H9 (cell line): Measurements from ENCODE around the gene NPHP4. TPM values are rescaled to one million over a fixed set of nuclear protein-coding genes. Genes with fewer than 3 reads are reported as not detected.

Experiments used
- DNase-seq: peaks from one replicate; pipeline ENCODE4 v3.0.0-alpha.2; 2017
- H2AFZ ChIP-seq: one replicate; pipeline ENCODE4 v1.6.1; 2013; ENCODE audit warnings: mild to moderate bottlenecking, low read length, control low read depth, moderate library complexity
- H2AK5ac ChIP-seq: 2 replicates; pipeline ENCODE4 v1.6.1; 2013; ENCODE audit warnings: low read length, control low read depth, mixed read lengths; ENCODE audit not compliant: insufficient read length
- H2BK120ac ChIP-seq: one replicate; pipeline ENCODE4 v1.6.1; 2013; ENCODE audit warnings: low read depth, mild to moderate bottlenecking, low read length, control low read depth, inconsistent platforms; ENCODE audit not compliant: poor library complexity, severe bottlenecking
- H2BK12ac ChIP-seq: 2 replicates; pipeline ENCODE4 v1.6.1; 2013; ENCODE audit warnings: low read length, control low read depth, mixed read lengths, low read depth; ENCODE audit not compliant: insufficient read length
- H2BK15ac ChIP-seq: 2 replicates; pipeline ENCODE4 v1.6.1; 2013; ENCODE audit warnings: low read depth, low read length, control low read depth
- H2BK20ac ChIP-seq: one replicate; pipeline ENCODE4 v1.6.1; 2013; ENCODE audit warnings: low read depth, mild to moderate bottlenecking, low read length, control low read depth, inconsistent platforms; ENCODE audit not compliant: poor library complexity, severe bottlenecking
- H2BK5ac ChIP-seq: 2 replicates; pipeline ENCODE4 v1.6.1; 2013; ENCODE audit warnings: low read length, control low read depth, mixed read lengths; ENCODE audit not compliant: insufficient read length
- H3K14ac ChIP-seq: 2 replicates; pipeline ENCODE4 v1.6.1; 2013; ENCODE audit warnings: low read length, control low read depth; ENCODE audit not compliant: insufficient read depth
- H3K18ac ChIP-seq: 2 replicates; pipeline ENCODE4 v1.6.1; 2013; ENCODE audit warnings: low read depth, mild to moderate bottlenecking, mixed read lengths, low read length, control low read depth; ENCODE audit not compliant: insufficient read length
- H3K23ac ChIP-seq: 2 replicates; pipeline ENCODE4 v1.6.1; 2013; ENCODE audit warnings: low read length, control low read depth, mixed read lengths, low read depth; ENCODE audit not compliant: insufficient read length
- H3K23me2 ChIP-seq: 2 replicates; pipeline ENCODE4 v1.6.1; 2013; ENCODE audit warnings: low read depth, mild to moderate bottlenecking, mixed read lengths, low read length, control low read depth; ENCODE audit not compliant: insufficient read length, poor library complexity, severe bottlenecking
- H3K27ac ChIP-seq: 2 replicates; pipeline ENCODE4 v1.5.1; 2013; ENCODE audit warnings: low read length, control low read depth, mixed read lengths, low read depth; ENCODE audit not compliant: insufficient read length
- H3K27me3 ChIP-seq: 2 replicates; pipeline ENCODE4 v1.6.1; 2013; ENCODE audit warnings: low read length, control low read depth, inconsistent platforms; ENCODE audit not compliant: insufficient read depth
- H3K4ac ChIP-seq: 2 replicates; pipeline ENCODE4 v1.6.1; 2013; ENCODE audit warnings: low read depth, mild to moderate bottlenecking, control low read depth, inconsistent platforms, low read length, moderate library complexity
- H3K4me1 ChIP-seq: 2 replicates; pipeline ENCODE4 v1.6.1; 2013; ENCODE audit warnings: low read length, control low read depth, inconsistent platforms; ENCODE audit not compliant: insufficient read depth
- H3K4me2 ChIP-seq: 2 replicates; pipeline ENCODE4 v1.6.1; 2013; ENCODE audit warnings: low read length, control low read depth, mixed read lengths; ENCODE audit not compliant: insufficient read length, insufficient read depth
- H3K56ac ChIP-seq: 2 replicates; pipeline ENCODE4 v1.6.1; 2013; ENCODE audit warnings: low read depth, mild to moderate bottlenecking, mixed read lengths, low read length, control low read depth; ENCODE audit not compliant: insufficient read length
- H3K79me1 ChIP-seq: 2 replicates; pipeline ENCODE4 v1.6.1; 2013; ENCODE audit warnings: low read depth, mild to moderate bottlenecking, moderate library complexity, low read length, control low read depth, inconsistent platforms; ENCODE audit not compliant: insufficient read depth, poor library complexity, severe bottlenecking
- H3K79me2 ChIP-seq: 2 replicates; pipeline ENCODE4 v1.6.1; 2013; ENCODE audit warnings: low read length, control low read depth, inconsistent platforms; ENCODE audit not compliant: insufficient read depth
- H3K9ac ChIP-seq: 2 replicates; pipeline ENCODE4 v1.6.1; 2013; ENCODE audit warnings: low read length, control low read depth, mixed read lengths; ENCODE audit not compliant: insufficient read length; ENCODE audit errors: extremely low read depth
- H3K9me3 ChIP-seq: one replicate; pipeline ENCODE4 v1.6.1; 2013; ENCODE audit warnings: low read depth, low read length, inconsistent platforms; ENCODE audit not compliant: control insufficient read depth
- H3T11ph ChIP-seq: one replicate; pipeline ENCODE4 v1.6.1; 2013; ENCODE audit warnings: mild to moderate bottlenecking, low read length, control low read depth, inconsistent platforms
- H4K20me1 ChIP-seq: one replicate; pipeline ENCODE4 v1.6.1; 2013; ENCODE audit not compliant: control insufficient read depth, insufficient read length, insufficient read depth
- H4K5ac ChIP-seq: 2 replicates; pipeline ENCODE4 v1.6.1; 2013; ENCODE audit warnings: low read depth, mild to moderate bottlenecking, mixed read lengths, low read length, control low read depth; ENCODE audit not compliant: insufficient read length
- H4K8ac ChIP-seq: replicated peaks from 2 replicates; pipeline ENCODE4 v1.6.1; 2013; ENCODE audit warnings: low read length, control low read depth, mixed read lengths, low read depth; ENCODE audit not compliant: insufficient read length
- H4K91ac ChIP-seq: 2 replicates; pipeline ENCODE4 v1.6.1; 2013; ENCODE audit warnings: low read depth, mild to moderate bottlenecking, moderate library complexity, mixed read lengths, low read length, control low read depth; ENCODE audit not compliant: insufficient read length
- H3K27ac Mint-ChIP-seq, 3 experiments: 2 replicates in 2 of 3; 3 replicates in 1 of 3; pipeline ENCODE4 v1.8.0; 2020 to 2021; ENCODE audit warnings: mixed read lengths in 3 of 3, mild to moderate bottlenecking in 1 of 3, moderate library complexity in 1 of 3
- H3K27me3 Mint-ChIP-seq: 2 replicates; pipeline ENCODE4 v1.8.0; 2021; ENCODE audit warnings: low read depth, mild to moderate bottlenecking, moderate library complexity, mixed read lengths
- H3K36me3 Mint-ChIP-seq, 3 experiments: 2 replicates in 2 of 3; 3 replicates in 1 of 3; pipeline ENCODE4 v1.8.0; 2020 to 2021; ENCODE audit warnings: low read depth in 3 of 3, mixed read lengths in 3 of 3; ENCODE audit not compliant: insufficient read depth in 1 of 3
- H3K4me1 Mint-ChIP-seq, 2 experiments: 2 replicates each; pipeline ENCODE4 v1.8.0; 2020; ENCODE audit warnings: mixed read lengths in 2 of 2
- H3K4me3 Mint-ChIP-seq, 2 experiments: 2 replicates in 1 of 2; 3 replicates in 1 of 2; pipeline ENCODE4 v1.8.0; 2020 to 2021; ENCODE audit warnings: mild to moderate bottlenecking in 2 of 2, mixed read lengths in 2 of 2, moderate library complexity in 1 of 2
- H3K9me3 Mint-ChIP-seq, 2 experiments: 2 replicates in 1 of 2; 3 replicates in 1 of 2; pipeline ENCODE4 v1.8.0; 2020; ENCODE audit warnings: mild to moderate bottlenecking in 2 of 2, mixed read lengths in 2 of 2, moderate library complexity in 1 of 2
- WGBS: extraction: QIAGEN DNeasy Blood & Tissue Kit; methylation state at CpG from one replicate; pipeline ENCODE4 v1.1.7; 2013; ENCODE audit warnings: missing lambda C conversion rate, low lambda C conversion rate, mixed read lengths; ENCODE audit not compliant: insufficient read length; ENCODE audit errors: extremely low coverage; 5-methylcytosine and 5-hydroxymethylcytosine counted together
- total RNA-seq: library from RNA; stranded (reverse); gene quantifications from 2 replicates; pipeline ENCODE4 v1.2.1, GENCODE V29; 2021
- TF ChIP-seq, protein P1 (sequence below): fragments of 200-600 bp; sonication (generic); conservative IDR thresholded peaks from 3 replicates; pipeline ENCODE4 v1.8.0; 2021; ENCODE audit warnings: antibody characterized with exemption, mild to moderate bottlenecking

NPHP4 gene
- total RNA-seq, 1 experiment from 2014 or later, result 17.6 TPM

DNA sequence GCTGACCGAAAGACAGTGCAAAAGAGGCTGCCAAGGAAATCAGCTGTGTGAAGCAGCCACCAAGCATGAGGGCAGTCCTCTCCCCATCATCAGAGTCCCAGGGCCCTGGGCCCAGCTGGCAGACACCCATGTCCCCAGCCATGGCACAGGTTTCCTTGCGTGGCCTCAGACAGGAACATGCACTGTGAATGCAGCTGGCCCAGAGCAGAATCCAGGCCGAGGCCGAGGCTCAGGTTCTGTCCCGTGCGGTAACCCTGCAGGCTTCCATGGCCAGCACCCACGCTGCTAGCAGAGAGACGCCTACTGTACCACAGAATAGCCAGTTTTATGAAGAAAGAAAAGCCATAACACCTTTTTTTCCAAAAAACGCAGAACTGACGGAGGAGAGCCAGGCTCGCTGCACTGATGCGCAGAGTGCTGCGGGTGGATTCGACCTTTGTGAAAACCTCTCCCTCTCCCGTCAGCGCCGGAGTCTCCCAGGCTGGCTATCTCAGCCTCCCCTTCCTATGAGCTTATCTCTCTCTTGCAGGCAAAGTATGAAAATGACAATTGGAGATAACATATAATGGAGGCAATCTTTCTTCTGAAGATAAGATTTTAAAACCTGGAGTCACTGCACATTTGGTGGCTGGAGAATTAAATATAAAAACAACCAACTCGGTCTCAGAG, 106.6 kb downstream of the NPHP4 start:
- no peak overlapping the region for H3K23ac ChIP-seq
- no peak overlapping the region for H4K8ac ChIP-seq
- H3K18ac ChIP-seq, result no peak overlapping the region
- H2BK5ac ChIP-seq, result no peak overlapping the region
- no peaks in the 10 kb centered on the region for H3K27me3 ChIP-seq
- peaks cover 0 to 2% of the 10 kb centered on the region in 2 experiments; a peak in 2 of 5 replicates for H3K9me3 Mint-ChIP-seq
- no peak overlapping the region for H3K4me3 Mint-ChIP-seq
- no peak overlapping the region for H4K5ac ChIP-seq
- peaks cover 14 to 17% of the 10 kb centered on the region in 2 experiments for H3K4me1 Mint-ChIP-seq
- H2BK15ac ChIP-seq, result no peak overlapping the region
- H3T11ph ChIP-seq, result no peak overlapping the region
- H2BK120ac ChIP-seq, result no peak overlapping the region
- no peak overlapping the region for H4K91ac ChIP-seq
- no peak overlapping the region for H3K4ac ChIP-seq
- H3K27ac Mint-ChIP-seq, result peak overlapping the region in 1 of 3 experiments; percentile 81; a peak in 2 of 7 replicates
- H3K27me3 Mint-ChIP-seq, result peaks cover 2% of the 10 kb centered on the region; the same call in 1 of the 2 replicates
- H3K36me3 Mint-ChIP-seq, result peaks cover 16 to 32% (median 26%) of the 10 kb centered on the region in 3 experiments; a peak in 6 of 7 replicates
- DNase-seq, result no peak
- no peak overlapping the region for H3K9ac ChIP-seq
- no peak overlapping the region for H2AK5ac ChIP-seq
- no peak overlapping the region for H2BK12ac ChIP-seq
- H3K56ac ChIP-seq, result no peak overlapping the region
- no peak overlapping the region for H2BK20ac ChIP-seq
- no peak overlapping the region for H3K27ac ChIP-seq
- H3K79me2 ChIP-seq, result no peaks in the 10 kb centered on the region
- no peak overlapping the region for H3K14ac ChIP-seq
- WGBS, result no CpG with 5 or more reads among the region's 18 CpGs
- no peaks in the 10 kb centered on the region for H3K23me2 ChIP-seq
- H2AFZ ChIP-seq, result no peak overlapping the region
- no peaks in the 10 kb centered on the region for H3K4me1 ChIP-seq
- no peak overlapping the region for H3K4me2 ChIP-seq
- no peaks in the 10 kb centered on the region for H3K79me1 ChIP-seq
- TF ChIP-seq, protein P1, sequence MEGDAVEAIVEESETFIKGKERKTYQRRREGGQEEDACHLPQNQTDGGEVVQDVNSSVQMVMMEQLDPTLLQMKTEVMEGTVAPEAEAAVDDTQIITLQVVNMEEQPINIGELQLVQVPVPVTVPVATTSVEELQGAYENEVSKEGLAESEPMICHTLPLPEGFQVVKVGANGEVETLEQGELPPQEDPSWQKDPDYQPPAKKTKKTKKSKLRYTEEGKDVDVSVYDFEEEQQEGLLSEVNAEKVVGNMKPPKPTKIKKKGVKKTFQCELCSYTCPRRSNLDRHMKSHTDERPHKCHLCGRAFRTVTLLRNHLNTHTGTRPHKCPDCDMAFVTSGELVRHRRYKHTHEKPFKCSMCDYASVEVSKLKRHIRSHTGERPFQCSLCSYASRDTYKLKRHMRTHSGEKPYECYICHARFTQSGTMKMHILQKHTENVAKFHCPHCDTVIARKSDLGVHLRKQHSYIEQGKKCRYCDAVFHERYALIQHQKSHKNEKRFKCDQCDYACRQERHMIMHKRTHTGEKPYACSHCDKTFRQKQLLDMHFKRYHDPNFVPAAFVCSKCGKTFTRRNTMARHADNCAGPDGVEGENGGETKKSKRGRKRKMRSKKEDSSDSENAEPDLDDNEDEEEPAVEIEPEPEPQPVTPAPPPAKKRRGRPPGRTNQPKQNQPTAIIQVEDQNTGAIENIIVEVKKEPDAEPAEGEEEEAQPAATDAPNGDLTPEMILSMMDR, result no peak
- no peaks in the 10 kb centered on the region for H4K20me1 ChIP-seq
- no peaks in the 10 kb centered on the region for H3K9me3 ChIP-seq
